SK-N-SH (cell line): ENCODE results near the gene KLHL18. TPM values are rescaled to one million over a fixed set of nuclear protein-coding genes. Genes with fewer than 3 reads are reported as not detected.

Experiments used
- CTCF ChIA-PET: fragments of 300-600, 350-600 bp; formaldehyde crosslinking; extraction: SDS; loops from one replicate; lab custom pipeline; 2021; lab: Yijun Ruan, JAX
- POLR2A ChIA-PET: fragments of 350-600 bp; sonication (Branson Sonifier 250); formaldehyde crosslinking; extraction: SDS; loops from one replicate; lab custom pipeline; 2020; ENCODE audit warnings: antibody characterized with exemption, inconsistent platforms; lab: Yijun Ruan, JAX
- DNase-seq: peaks from one replicate; pipeline ENCODE4 v3.0.0; 2012
- H2AFZ ChIP-seq: fragments of 200-600 bp; sonication (generic); 2 replicates; pipeline ENCODE4 v1.8.1; 2016; ENCODE audit warnings: antibody characterized with exemption, mild to moderate bottlenecking, low read depth
- H3F3A ChIP-seq: fragments of 200-600 bp; sonication (generic); replicated peaks from 2 replicates; pipeline ENCODE3; 2016; ENCODE audit warnings: antibody characterized with exemption, mild to moderate bottlenecking; ENCODE audit not compliant: insufficient read depth
- H3K27ac ChIP-seq, 2 experiments: fragments of 200-500 bp in 1 of 2; fragments of 200-600 bp in 1 of 2; sonication (Bioruptor generic) in 1 of 2; sonication (generic), shearing (Covaris generic) in 1 of 2; 2 replicates each; pipeline versions ENCODE4 v1.5.1 to v1.6.1; 2014 to 2016; ENCODE audit warnings: low read depth in 2 of 2, inconsistent platforms in 1 of 2, low read length in 1 of 2, mild to moderate bottlenecking in 1 of 2, mixed read lengths in 1 of 2
- H3K27me3 ChIP-seq: fragments of 200-600 bp; sonication (generic), shearing (Covaris generic); 2 replicates; pipeline ENCODE4 v1.6.1; 2016; ENCODE audit warnings: mixed run types; ENCODE audit not compliant: insufficient read depth
- H3K36me3 ChIP-seq, 2 experiments: fragments of 200-500 bp in 1 of 2; fragments of 200-600 bp in 1 of 2; sonication (Bioruptor generic) in 1 of 2; sonication (generic) in 1 of 2; replicated peaks in 1 of 2; 2 replicates each; pipeline versions ENCODE3 to v1.5.1; 2014 to 2016; ENCODE audit warnings: low read length in 1 of 2, mild to moderate bottlenecking in 1 of 2; ENCODE audit not compliant: insufficient read depth in 2 of 2, control insufficient read depth in 1 of 2
- H3K4me1 ChIP-seq, 2 experiments: fragments of 200-500 bp in 1 of 2; fragments of 200-600 bp in 1 of 2; sonication (Bioruptor generic) in 1 of 2; sonication (generic), shearing (Covaris generic) in 1 of 2; 2 replicates each; pipeline versions ENCODE4 v1.5.1 to v1.6.1; 2014 to 2016; ENCODE audit warnings: low read depth in 1 of 2, low read length in 1 of 2, mixed run types in 1 of 2; ENCODE audit not compliant: insufficient read depth in 2 of 2, control insufficient read depth in 1 of 2
- H3K4me2 ChIP-seq: fragments of 200-600 bp; sonication (generic), shearing (Covaris generic); 2 replicates; pipeline ENCODE4 v1.6.1; 2017; ENCODE audit warnings: mixed run types
- H3K4me3 ChIP-seq, 2 experiments: fragments of 200-500 bp in 1 of 2; fragments of 200-600 bp in 1 of 2; sonication (Bioruptor generic) in 1 of 2; sonication (generic), shearing (Covaris generic) in 1 of 2; 2 replicates each; pipeline versions ENCODE4 v1.5.1 to v1.8.1; 2014 to 2016; ENCODE audit warnings: low read depth in 2 of 2, inconsistent platforms in 1 of 2, low read length in 1 of 2, mild to moderate bottlenecking in 1 of 2, mixed read lengths in 1 of 2, moderate library complexity in 1 of 2
- H3K79me2 ChIP-seq: fragments of 200-600 bp; sonication (generic); 2 replicates; pipeline ENCODE4 v1.8.1; 2017; ENCODE audit warnings: mild to moderate bottlenecking; ENCODE audit not compliant: insufficient read depth
- H3K9ac ChIP-seq: fragments of 200-600 bp; sonication (generic); 2 replicates; pipeline ENCODE4 v1.6.1; 2017; ENCODE audit warnings: mixed run types
- H3K9me2 ChIP-seq: fragments of 200-600 bp; sonication (generic); 2 replicates; pipeline ENCODE4 v1.6.1; 2017; ENCODE audit warnings: mixed run types
- H3K9me3 ChIP-seq: fragments of 200-600 bp; sonication (generic); 2 replicates; pipeline ENCODE4 v1.6.1; 2017; ENCODE audit warnings: mixed run types, mild to moderate bottlenecking, moderate library complexity
- H4K20me1 ChIP-seq: fragments of 200-600 bp; sonication (generic); 2 replicates; pipeline ENCODE4 v1.6.1; 2017; ENCODE audit warnings: mild to moderate bottlenecking, mixed run types; ENCODE audit not compliant: insufficient read depth
- EZH2phosphoT487 ChIP-seq: fragments of 200-600 bp; sonication (generic); IDR thresholded peaks from 2 replicates; pipeline ENCODE4 v1.6.1; 2017; ENCODE audit warnings: low read depth, mixed run types, mild to moderate bottlenecking, antibody characterized with exemption, moderate library complexity, borderline replicate concordance
- FOSL2 ChIP-seq: IDR thresholded peaks from 2 replicates; pipeline ENCODE4 v1.4.0; 2012; ENCODE audit warnings: low read depth, mild to moderate bottlenecking, moderate library complexity, borderline replicate concordance
- GABPA ChIP-seq: IDR thresholded peaks from 2 replicates; pipeline ENCODE4 v1.4.0; 2012; ENCODE audit warnings: low read depth, mild to moderate bottlenecking
- JUND ChIP-seq: IDR thresholded peaks from 2 replicates; pipeline ENCODE4 v1.4.0; 2012
- REST ChIP-seq: IDR thresholded peaks from 2 replicates; pipeline ENCODE4 v1.6.1; 2012; ENCODE audit warnings: mild to moderate bottlenecking, low read depth, low read length, moderate library complexity
- RXRA ChIP-seq: IDR thresholded peaks from 2 replicates; pipeline ENCODE4 v1.4.0; 2012; ENCODE audit warnings: low read depth, mild to moderate bottlenecking, borderline replicate concordance
- SIN3A ChIP-seq: IDR thresholded peaks from 2 replicates; pipeline ENCODE4 v1.6.1; 2012; ENCODE audit warnings: low read depth, mild to moderate bottlenecking, low read length, moderate library complexity, borderline replicate concordance
- USF1 ChIP-seq: IDR thresholded peaks from 2 replicates; pipeline ENCODE4 v1.4.0; 2012; ENCODE audit warnings: low read depth, borderline replicate concordance
- WGBS: methylation state at CpG from one replicate; pipeline ENCODE4 v1.1.6; 2017; ENCODE audit warnings: low lambda C conversion rate; 5-methylcytosine and 5-hydroxymethylcytosine counted together
- polyA plus RNA-seq, 3 experiments: library from polyadenylated mRNA; depleted of rRNA; stranded (reverse); fragments of >200 nt; gene quantifications; 2 replicates each; pipeline ENCODE4 v1.2.3, GENCODE V29; 2012
- TF ChIP-seq, protein P1 (sequence below): fragments of 200-600 bp; sonication (generic); IDR thresholded peaks from 2 replicates; pipeline ENCODE4 v1.6.1; 2017; ENCODE audit warnings: antibody characterized with exemption, mild to moderate bottlenecking, moderate library complexity

KLHL18 gene
- polyA plus RNA-seq, 1 of the 3 experiments (the other 2 are of a cell fraction), result 55.2 TPM

DNA sequence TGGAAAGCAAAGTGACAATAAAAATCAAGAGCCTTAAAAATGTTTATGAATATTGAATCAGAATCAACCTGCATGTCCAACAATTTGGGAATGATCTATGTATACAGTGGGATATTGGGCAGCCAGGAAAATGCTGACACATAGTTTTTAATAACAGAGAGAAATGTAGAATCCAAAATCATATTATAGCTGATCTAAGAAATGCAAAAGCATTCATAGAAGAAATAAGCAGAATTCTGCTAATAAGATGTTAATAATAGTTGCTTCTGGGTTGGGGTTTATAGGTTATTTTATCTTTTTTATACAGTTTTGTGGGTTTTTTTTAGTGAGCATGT lies 15.3 kb upstream of the KLHL18 start (continued):
- TF ChIP-seq, protein P1, sequence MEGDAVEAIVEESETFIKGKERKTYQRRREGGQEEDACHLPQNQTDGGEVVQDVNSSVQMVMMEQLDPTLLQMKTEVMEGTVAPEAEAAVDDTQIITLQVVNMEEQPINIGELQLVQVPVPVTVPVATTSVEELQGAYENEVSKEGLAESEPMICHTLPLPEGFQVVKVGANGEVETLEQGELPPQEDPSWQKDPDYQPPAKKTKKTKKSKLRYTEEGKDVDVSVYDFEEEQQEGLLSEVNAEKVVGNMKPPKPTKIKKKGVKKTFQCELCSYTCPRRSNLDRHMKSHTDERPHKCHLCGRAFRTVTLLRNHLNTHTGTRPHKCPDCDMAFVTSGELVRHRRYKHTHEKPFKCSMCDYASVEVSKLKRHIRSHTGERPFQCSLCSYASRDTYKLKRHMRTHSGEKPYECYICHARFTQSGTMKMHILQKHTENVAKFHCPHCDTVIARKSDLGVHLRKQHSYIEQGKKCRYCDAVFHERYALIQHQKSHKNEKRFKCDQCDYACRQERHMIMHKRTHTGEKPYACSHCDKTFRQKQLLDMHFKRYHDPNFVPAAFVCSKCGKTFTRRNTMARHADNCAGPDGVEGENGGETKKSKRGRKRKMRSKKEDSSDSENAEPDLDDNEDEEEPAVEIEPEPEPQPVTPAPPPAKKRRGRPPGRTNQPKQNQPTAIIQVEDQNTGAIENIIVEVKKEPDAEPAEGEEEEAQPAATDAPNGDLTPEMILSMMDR, result no peak
- TF ChIP-seq FOSL2 (no peak), RXRA (no peak), REST (no peak), GABPA (no peak), USF1 (no peak)

- no peak for DNase-seq
- Histone ChIP-seq H2AFZ (no peak overlapping the region), H3K36me3 (no peaks in the 10 kb centered on the region), H3K9me2 (no peaks in the 10 kb centered on the region), H4K20me1 (no peaks in the 10 kb centered on the region), H3K9me3 (no peaks in the 10 kb centered on the region), H3K9ac (no peak overlapping the region), H3K4me3 (no peak overlapping the region), H3K27me3 (no peaks in the 10 kb centered on the region), H3K4me2 (no peak overlapping the region), H3K4me1 (peaks cover 7 to 8% of the 10 kb centered on the region in 2 experiments; a peak in 1 of 4 replicates), H3F3A (no peaks in the 10 kb centered on the region), H3K27ac (no peak overlapping the region), H3K79me2 (no peaks in the 10 kb centered on the region)
- TF ChIP-seq SIN3A, result no peak
- no peak for TF ChIP-seq EZH2phosphoT487
- no peak for TF ChIP-seq JUND
- no peak for TF ChIP-seq FOSL2
- 94% methylated on average over 4 of the region's 4 CpGs for WGBS
- ChIA-PET CTCF (interaction anchor here (0.7 to 1.1 kb wide), 2 partner anchors 15 to 54 kb away, joined by 3 read pairs; no protein-coding TSS in a partner anchor), POLR2A (no interaction called here)
These were observed 12.2 kb upstream of the KLHL18 start for GRCh38 chr3:47270526-47270925.
